ENCODE results near the gene KCNV2. TPM values are rescaled to one million over a fixed set of nuclear protein-coding genes. Genes with fewer than 3 reads are reported as not detected.

The KCNV2 gene
- total and polyA plus RNA-seq, 2 of the 13 experiments (the other 11 are each of a cell fraction or from before 2014, with no cell fraction given): not detected

DNA sequence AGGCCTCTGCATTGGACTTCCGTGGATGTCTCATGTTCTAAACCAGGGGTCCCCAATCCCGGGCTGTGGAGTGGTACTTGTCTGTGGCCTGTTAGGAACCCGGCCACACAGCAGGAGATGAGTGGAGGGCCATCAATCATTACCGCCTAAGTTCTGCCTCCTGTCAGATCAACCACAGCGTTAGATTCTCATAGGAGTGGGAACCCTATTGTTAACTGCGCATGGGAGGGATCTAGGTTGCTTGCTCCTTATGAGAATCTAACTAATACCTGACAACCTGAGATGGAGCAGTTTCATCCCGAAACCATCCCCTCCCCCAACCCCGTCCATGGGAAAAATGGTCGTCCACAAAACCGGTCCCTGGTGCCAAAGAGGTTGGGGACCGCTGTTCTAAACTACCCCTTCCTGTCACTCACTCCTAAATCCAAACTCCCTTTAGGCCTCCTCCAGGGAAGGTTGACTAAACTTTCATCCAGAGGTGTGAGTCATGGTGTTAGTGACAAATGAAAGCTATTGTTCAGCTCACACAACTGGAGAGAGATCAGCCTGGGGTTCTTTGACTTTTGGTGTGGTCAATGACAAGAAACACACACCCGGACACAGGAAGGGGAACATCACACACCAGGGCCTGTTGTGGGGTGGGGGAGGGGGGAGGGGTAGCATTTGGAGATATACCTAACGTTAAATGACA, 9.5 kb downstream of the KCNV2 start:
- POLR2A ChIA-PET: no interaction called here
- intact Hi-C loops (cut with micrococcal nuclease; ENCODE audit: unreplicated experiment) (loop anchor here (5.0 to 10.0 kb wide), 2 partner anchors 104 to 592 kb away; partner anchors contain the start of gene VLDLR), in situ Hi-C loops (cut with HindIII; ENCODE audit: extremely low pct_ligation_motif_present, low pct_unique_long_range_greater_than_20kb) (no loop called here)
- Histone ChIP-seq H3K27me3 (ENCODE audit: control insufficient read depth in 1 of 2, insufficient read depth in 2 of 2, low read length in 2 of 2) (no peaks in the 10 kb centered on the region), H3K9me3 (ENCODE audit: low read length) (no peaks in the 10 kb centered on the region), H3K4me1 (ENCODE audit: insufficient read depth, low read length) (peaks cover 10% of the 10 kb centered on the region), H3K79me2 (ENCODE audit: insufficient read depth, low read length) (no peaks in the 10 kb centered on the region), H2AFZ (ENCODE audit: low read length) (no peak overlapping the region), H4K20me1 (ENCODE audit: insufficient read depth, low read length) (no peaks in the 10 kb centered on the region), H3K36me3 (replicated peaks in 1 of 2; ENCODE audit: control insufficient read depth in 1 of 2, insufficient read depth in 2 of 2, low read length in 2 of 2) (no peaks in the 10 kb centered on the region), H3K27ac (ENCODE audit: extremely low read length, insufficient read depth, low read length) (no peak overlapping the region), H3K4me2 (ENCODE audit: low read depth, low read length) (no peak overlapping the region), H3K9ac (ENCODE audit: insufficient read depth, low read depth, low read length) (no peak overlapping the region), H3K4me3 (replicated peaks in 1 of 3; ENCODE audit: insufficient read depth in 1 of 3, low read depth in 2 of 3, low read length in 3 of 3) (no peak overlapping the region)
- ATAC-seq: no peak
- DNase-seq (ENCODE audit: low spot score): no peak
- no TSS peak for BruUV-seq (replicated peaks)
- CTCF ChIA-PET (ENCODE audit: low intra/inter-chr PET ratio, low total read pairs): no interaction called here
- WGBS (ENCODE audit: low lambda C conversion rate): 95% methylated on average over 13 of the region's 13 CpGs
- no peak for FAIRE-seq
- TF ChIP-seq, protein P1, sequence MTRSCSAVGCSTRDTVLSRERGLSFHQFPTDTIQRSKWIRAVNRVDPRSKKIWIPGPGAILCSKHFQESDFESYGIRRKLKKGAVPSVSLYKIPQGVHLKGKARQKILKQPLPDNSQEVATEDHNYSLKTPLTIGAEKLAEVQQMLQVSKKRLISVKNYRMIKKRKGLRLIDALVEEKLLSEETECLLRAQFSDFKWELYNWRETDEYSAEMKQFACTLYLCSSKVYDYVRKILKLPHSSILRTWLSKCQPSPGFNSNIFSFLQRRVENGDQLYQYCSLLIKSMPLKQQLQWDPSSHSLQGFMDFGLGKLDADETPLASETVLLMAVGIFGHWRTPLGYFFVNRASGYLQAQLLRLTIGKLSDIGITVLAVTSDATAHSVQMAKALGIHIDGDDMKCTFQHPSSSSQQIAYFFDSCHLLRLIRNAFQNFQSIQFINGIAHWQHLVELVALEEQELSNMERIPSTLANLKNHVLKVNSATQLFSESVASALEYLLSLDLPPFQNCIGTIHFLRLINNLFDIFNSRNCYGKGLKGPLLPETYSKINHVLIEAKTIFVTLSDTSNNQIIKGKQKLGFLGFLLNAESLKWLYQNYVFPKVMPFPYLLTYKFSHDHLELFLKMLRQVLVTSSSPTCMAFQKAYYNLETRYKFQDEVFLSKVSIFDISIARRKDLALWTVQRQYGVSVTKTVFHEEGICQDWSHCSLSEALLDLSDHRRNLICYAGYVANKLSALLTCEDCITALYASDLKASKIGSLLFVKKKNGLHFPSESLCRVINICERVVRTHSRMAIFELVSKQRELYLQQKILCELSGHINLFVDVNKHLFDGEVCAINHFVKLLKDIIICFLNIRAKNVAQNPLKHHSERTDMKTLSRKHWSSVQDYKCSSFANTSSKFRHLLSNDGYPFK (CRISPR knock-in tag; IDR thresholded peaks at IDR 0.05; ENCODE audit: borderline replicate concordance): no peak
- no peak for TF ChIP-seq HOXA9 (CRISPR knock-in tag; IDR thresholded peaks at IDR 0.05; ENCODE audit: borderline replicate concordance)
- no peak for TF ChIP-seq BRD4 (CRISPR knock-in tag; IDR thresholded peaks at IDR 0.05)
- no peak for TF ChIP-seq FOXO4 (CRISPR knock-in tag; conservative IDR thresholded peaks at IDR 0.05)
